GM10266 (cell line): ENCODE data around the gene COL4A5.

Experiments
- DNase-seq: peaks from one replicate; pipeline ENCODE4 v3.0.0; 2012; ENCODE audit errors: extremely low spot score
- TF ChIP-seq, protein P1 (sequence below): IDR thresholded peaks from 2 replicates; pipeline ENCODE4 v1.5.1; 2012; ENCODE audit warnings: mild to moderate bottlenecking, low read depth; ENCODE audit not compliant: control insufficient read depth, insufficient read depth; ENCODE audit errors: missing control alignments

Gene COL4A5

GRCh38 chrX:108511721-108512120 lies 72.1 kb downstream of the COL4A5 start:
- DNase-seq, result no peak
- TF ChIP-seq, protein P1, sequence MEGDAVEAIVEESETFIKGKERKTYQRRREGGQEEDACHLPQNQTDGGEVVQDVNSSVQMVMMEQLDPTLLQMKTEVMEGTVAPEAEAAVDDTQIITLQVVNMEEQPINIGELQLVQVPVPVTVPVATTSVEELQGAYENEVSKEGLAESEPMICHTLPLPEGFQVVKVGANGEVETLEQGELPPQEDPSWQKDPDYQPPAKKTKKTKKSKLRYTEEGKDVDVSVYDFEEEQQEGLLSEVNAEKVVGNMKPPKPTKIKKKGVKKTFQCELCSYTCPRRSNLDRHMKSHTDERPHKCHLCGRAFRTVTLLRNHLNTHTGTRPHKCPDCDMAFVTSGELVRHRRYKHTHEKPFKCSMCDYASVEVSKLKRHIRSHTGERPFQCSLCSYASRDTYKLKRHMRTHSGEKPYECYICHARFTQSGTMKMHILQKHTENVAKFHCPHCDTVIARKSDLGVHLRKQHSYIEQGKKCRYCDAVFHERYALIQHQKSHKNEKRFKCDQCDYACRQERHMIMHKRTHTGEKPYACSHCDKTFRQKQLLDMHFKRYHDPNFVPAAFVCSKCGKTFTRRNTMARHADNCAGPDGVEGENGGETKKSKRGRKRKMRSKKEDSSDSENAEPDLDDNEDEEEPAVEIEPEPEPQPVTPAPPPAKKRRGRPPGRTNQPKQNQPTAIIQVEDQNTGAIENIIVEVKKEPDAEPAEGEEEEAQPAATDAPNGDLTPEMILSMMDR, result no peak

DNA sequence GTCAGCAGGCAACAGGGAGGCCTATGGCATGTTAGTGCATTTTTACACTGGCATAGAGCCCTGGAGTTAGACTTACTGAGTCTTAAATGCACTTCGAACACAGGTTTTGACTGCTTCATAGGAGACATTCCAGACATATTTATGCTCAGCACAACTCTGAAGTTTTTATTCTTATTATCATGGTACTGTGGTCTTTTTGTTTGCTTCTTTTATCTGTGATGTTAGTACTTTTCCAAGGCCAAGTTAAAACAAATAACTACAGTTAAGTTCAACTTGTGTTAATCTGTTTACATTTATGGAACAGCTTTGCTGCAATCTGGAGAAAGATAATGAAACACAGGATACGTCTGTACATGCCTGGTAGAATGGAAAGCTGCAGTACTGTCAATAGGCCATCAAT lies 76.5 kb downstream of the COL4A5 start:
- DNase-seq, result no peak
- TF ChIP-seq, protein P1, result no peak

DNA sequence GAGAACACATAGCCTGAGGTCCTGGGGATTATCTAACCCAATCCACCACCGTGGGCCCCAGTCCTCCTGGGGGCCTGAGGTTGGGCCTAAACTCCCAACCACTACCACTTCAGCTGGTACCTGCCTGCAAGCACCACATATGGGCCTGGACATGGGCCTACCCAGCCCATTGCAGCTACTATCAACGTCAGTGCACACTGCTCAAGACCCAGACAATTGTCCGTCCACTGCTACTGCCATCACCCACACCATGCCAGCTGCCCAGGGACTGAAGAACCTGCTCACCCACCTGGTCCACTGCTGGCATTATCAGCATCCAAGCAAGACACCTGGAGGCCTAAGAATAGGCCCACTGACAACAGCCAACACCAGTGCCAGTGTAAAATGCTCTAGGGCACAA lies 88.1 kb downstream of the COL4A5 start:
- DNase-seq, result no peak
- TF ChIP-seq, protein P1, result no peak

- TF ChIP-seq, protein P1, result peak; percentile 47
- peak; percentile 3 for DNase-seq
Observed at GRCh38 chrX:108537005-108537404, 97.4 kb downstream of the COL4A5 start.

DNA sequence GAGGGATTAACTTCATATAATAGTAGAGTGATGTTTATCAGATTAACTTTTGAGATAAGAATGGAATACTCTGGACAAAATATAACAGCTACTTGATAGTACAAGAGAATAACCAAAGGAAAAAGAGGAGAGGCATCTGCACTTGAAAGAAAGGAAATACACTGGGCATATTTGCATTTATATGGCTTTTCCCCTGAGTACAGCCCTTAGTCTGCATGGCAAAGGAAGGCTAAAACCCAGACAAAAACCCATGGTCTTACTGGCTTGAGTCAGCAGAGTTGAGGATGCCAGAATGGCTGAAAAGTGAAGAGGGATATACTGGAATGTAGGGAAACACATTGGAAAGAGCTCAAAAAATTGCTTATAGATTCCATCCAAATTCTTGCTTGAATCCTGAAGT lies 101.6 kb downstream of the COL4A5 start:
- no peak for DNase-seq
- TF ChIP-seq, protein P1, result no peak

DNA sequence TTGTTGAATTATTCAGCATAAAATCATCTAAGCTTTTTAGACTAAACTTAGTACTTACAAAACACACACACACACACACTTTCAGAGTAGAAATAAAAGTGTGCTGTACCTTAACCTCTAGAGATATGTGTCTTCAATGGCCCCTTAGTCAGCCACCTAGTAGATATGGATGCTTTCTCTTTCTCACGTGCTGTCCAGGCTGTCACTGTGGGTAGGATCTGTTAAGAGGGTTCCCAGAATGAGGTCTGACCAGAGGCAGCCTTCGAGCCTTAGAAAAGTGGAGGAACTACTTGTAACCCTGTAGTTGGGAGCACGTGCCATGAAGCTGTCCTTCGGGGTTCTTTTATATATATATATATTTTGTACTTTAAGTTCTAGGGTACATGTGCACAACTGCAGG lies 117.9 kb downstream of the COL4A5 start:
- no peak for DNase-seq
- TF ChIP-seq, protein P1, result no peak

DNA sequence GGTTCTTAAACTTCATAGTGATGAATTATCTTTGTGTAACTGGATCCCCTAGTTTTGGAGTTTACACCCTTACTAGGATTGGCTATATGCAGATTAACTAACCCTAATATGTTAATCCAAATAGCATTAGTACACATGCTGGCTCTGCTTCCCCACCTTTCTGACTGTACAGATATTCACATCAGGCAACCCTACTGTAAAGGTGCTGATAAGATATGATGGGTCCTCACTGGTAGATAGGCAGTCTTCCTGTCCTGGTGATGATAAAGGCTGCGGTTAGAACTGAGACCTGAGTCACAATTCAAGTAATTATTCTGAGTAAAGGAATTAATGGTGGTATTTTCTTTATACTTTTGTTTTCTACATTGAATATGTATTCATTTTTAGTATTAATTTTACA lies 118.6 kb downstream of the COL4A5 start:
- TF ChIP-seq, protein P1, result no peak
- DNase-seq, result no peak
